ENCODE data around the gene SLC6A19.

Gene SLC6A19

GRCh38 chr5:1179383-1179715 lies 22.0 kb upstream of the SLC6A19 start:
- no peak for DNase-seq (ENCODE audit: low read depth in 1 of 2, low spot score in 1 of 2)

GRCh38 chr5:1180096-1180495 lies 21.3 kb upstream of the SLC6A19 start:
- no peak for DNase-seq (ENCODE audit: low read depth in 1 of 2, low spot score in 1 of 2)

GRCh38 chr5:1180841-1181271 lies 20.5 kb upstream of the SLC6A19 start:
- DNase-seq (ENCODE audit: low read depth in 1 of 2, low spot score in 1 of 2): no peak

- DNase-seq (ENCODE audit: low read depth in 1 of 2, low spot score in 1 of 2): no peak
These were observed 19.7 kb upstream of the SLC6A19 start for GRCh38 chr5:1181451-1182359.

- DNase-seq (ENCODE audit: low read depth in 1 of 2, low spot score in 1 of 2): no peak
These were observed 19.1 kb upstream of the SLC6A19 start for GRCh38 chr5:1182360-1182632.

DNA sequence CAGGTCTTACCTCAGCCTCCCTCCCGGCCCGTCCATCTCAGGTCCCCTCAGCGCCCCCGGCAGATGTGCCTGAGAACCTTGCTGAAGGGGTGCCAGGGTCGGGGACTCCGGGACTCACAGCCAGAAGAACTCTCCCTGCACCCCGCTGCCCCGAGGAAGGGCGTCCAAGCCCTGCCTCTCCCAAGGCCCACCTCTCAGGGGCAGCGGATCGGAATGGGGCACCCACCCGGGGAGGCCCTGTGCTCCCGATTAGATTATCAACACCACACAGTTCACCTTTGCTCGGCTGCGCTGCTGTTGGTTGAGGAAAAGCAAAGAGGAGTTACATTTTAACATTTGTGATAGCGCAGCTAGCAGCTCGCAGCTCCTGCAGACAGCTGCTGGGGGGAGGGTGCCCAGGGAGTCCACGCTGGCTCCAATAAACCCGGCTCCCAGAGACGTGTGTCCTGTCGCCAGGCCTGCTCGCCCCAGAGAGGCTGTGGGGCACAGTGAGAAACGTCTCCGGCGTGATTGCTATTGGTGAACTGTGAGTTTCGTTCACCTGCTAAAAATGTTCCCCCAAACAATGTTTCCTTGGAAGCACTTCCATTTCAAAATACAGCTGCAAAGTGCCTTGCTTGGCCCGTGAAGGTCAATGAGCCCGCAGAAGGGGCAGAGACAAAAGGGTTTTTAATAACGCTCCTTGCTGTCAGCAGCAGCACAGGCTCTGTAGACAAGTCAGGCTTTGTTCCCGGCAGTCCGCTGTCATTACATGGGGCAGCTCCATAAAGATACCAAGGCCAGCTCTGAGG lies 18.6 kb upstream of the SLC6A19 start:
- no peak for DNase-seq (ENCODE audit: low read depth in 1 of 2, low spot score in 1 of 2)

DNA sequence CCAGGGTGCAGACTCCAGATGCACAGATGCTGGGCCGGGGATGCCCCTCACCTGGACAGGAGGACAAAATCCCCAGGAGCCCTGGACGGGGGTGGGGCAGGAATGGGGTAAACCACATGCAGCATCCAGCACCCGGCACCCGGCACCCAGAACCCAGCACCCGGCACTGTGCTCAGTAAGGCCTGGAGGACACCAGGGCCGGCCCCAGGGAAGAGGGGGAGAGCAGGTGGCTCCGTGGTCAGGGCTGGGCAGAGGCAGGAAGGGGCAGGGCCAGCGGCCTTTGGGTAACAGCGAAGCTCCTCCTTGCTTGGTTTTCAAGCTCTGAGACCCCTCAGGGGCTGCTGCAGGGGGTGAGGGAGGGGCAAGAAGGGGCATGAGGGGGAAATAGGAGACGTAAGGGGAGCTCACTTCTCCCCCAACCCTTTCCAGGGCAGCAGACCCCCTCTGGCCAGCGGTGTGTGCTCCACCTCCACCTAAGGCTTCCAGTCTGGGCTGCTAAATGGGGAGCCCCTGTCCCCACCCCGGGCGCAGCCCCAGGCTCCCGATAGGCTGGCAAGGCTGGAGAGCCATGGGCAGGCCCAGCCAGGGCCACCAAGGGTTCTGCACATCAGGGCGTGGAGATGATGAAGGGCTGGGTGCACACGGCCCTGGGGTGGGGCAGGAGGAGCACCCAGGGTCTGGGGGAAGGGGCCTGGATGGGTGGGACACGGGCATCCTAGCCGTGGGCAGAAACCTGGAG lies 17.8 kb upstream of the SLC6A19 start:
- no peak for DNase-seq (ENCODE audit: low read depth in 1 of 2, low spot score in 1 of 2)

DNA sequence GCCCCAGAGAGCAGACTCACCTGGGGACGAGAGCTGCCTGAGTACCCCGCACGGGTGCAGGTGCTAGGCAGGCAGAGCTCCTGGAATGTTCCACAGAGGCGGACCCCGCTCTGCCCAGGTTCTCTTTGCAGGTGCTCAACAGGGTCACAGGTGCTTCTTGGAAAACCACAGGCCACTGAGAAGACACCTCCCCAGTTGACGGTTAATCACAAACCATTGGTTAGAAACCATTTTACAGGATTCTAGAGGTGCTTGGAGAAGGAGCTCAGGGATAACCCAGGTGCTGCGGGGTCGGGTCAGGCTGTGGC lies 17.3 kb upstream of the SLC6A19 start:
- DNase-seq (ENCODE audit: low read depth in 1 of 2, low spot score in 1 of 2): no peak

GRCh38 chr5:1184481-1184880 lies 16.9 kb upstream of the SLC6A19 start:
- DNase-seq (ENCODE audit: low read depth in 1 of 2, low spot score in 1 of 2): no peak

DNA sequence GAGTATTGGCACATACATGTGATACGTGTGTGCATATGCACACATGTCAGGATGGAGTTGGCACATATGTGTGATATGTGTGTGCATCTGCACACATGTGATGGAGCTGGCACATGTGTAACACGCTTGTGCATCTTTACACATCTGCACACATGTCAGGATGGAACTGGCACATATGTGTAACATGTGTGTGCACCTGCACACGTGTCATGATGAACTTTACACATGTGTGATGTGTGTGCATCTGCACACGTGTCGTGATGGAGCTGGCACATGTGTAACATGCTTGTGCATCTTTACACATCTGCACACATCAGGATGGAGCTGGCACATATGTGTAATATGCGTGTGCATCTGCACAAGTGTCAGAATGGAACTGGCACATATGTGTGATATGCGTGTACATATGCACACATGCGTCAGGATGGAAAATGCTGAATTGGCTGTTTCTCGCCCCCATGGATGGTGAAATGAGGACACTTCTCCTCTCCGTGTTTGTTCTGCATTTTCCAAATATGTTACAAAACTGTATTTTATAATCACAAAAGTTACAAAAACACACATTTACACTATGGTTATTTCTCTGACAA lies 16.3 kb upstream of the SLC6A19 start:
- no peak for DNase-seq (ENCODE audit: low read depth in 1 of 2, low spot score in 1 of 2)

DNA sequence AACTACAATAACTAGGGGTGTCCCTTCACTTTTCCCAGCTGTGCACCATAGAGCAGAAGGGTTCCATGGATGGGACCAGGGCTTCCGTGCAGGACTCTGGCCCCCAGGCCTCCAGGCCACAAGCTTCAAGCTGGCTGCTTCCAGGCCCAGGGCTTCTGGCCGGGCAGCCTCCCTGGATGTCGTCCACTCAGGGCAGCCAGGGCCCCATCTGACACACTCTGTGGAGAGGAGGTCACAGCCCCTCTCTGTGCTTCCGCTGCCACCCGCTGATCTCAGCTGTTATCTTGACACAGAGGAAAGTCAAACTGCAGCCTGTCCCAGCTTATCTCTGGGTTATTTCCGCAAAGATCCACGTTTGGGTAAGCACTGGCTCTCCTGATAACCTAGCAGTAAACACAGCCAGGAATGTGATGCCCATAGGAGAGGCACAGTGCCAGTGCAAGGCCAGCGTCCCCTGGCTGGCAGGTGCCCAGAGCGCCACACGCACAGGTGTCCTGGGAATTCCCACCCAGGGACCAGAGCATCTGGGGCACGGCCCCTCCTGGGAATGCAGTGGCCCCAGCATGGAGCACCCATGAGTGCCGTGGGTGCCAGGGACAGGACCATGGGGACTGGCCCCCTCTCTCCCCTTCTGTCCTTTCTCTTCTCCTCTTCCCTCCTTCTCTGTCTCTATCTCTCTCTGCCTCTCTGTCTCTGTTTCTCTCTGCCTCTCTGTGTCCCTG lies 15.6 kb upstream of the SLC6A19 start:
- DNase-seq (ENCODE audit: low read depth in 1 of 2, low spot score in 1 of 2): no peak

DNA sequence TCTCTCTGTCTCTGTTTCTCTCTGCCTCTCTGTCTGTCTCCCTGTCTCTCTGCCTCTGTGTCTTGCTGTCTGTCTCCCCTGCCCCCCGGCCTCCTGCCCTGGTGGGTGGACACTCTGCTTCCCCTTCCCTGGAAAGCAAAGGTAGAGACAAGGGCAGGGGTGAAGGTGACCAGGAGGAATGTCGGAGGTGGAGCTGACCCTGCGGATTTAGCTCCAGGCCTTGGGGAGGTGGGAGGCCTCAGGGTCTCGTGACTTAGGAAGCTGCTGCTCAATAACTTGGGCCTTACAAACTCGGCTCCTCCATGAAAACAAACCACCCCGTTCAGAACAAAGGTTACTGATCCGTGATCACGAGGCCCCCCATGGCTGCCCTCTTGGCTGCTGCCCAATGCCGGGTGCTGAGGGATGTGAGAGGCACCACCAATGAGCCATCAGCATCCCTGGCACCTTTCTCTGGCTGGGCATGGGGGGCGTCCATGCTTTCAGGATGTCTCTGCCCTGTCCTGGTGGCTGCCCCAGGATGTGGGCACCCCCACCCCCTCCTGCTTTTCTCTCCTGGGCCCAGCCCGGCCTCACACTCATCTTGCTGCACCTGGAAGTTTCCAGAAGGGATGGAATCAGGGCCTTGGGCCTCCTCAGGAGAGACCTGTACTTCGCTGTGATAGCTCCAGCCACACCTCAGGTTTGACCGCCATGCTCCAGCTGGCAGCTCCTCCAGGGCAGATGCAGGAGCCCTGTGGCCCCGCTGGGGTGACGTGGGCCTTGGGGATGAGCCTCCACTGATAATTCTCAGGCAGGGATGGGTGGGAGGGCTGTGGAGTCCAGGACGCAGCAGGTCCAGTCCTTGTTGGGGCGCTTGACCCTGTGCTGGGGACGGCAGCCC lies 14.8 kb upstream of the SLC6A19 start:
- no peak for DNase-seq (ENCODE audit: low read depth in 1 of 2, low spot score in 1 of 2)

GRCh38 chr5:1187234-1187949 lies 14.0 kb upstream of the SLC6A19 start:
- DNase-seq (ENCODE audit: low read depth in 1 of 2, low spot score in 1 of 2): no peak

- DNase-seq (ENCODE audit: low read depth in 1 of 2, low spot score in 1 of 2): no peak
These were observed 13.5 kb upstream of the SLC6A19 start for GRCh38 chr5:1187950-1188334.

- no peak for DNase-seq (ENCODE audit: low read depth in 1 of 2, low spot score in 1 of 2)
These were observed 12.9 kb upstream of the SLC6A19 start for GRCh38 chr5:1188464-1188863.

DNA sequence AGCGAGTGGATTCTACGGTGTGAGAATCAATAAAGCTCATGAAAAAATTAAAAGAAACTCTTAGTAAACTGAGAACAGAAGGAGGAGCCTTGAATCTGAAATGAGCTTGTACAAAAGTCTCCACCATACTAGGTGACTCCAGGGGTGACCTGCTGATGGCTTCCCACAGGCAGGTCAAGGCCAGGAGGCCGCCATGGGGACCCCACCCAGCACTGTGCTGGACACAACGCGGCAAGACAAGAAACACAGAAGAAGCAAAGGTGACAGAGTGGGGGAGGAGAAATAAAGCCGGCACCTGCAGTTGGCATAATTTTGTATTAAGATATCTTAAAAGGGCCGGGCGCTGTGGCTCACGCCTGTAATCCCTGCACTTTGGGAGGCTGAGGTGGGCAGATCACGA lies 12.1 kb upstream of the SLC6A19 start:
- no peak for DNase-seq (ENCODE audit: low read depth in 1 of 2, low spot score in 1 of 2)

GRCh38 chr5:1190278-1190677 lies 11.1 kb upstream of the SLC6A19 start:
- DNase-seq (ENCODE audit: low read depth in 1 of 2, low spot score in 1 of 2): no peak

DNA sequence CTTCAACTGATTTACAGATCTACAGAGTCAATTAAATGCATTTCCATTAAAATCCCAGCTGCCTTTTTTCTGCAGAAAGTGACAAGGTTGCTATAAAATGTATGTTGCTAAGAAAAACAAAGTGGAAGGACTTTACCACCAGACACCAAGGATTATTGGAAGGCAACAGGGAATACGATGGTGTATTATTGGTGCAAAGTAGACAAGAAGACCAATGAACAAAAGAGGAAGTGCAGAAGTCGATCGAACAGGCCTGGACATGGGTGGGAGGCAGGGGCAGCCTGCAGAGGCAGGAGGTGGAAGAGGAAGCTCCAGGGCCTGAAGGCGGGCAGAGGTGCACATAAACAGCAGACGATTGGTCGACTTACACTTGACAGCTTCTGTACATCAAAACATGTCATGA lies 10.6 kb upstream of the SLC6A19 start:
- DNase-seq (ENCODE audit: low read depth in 1 of 2, low spot score in 1 of 2): no peak

DNA sequence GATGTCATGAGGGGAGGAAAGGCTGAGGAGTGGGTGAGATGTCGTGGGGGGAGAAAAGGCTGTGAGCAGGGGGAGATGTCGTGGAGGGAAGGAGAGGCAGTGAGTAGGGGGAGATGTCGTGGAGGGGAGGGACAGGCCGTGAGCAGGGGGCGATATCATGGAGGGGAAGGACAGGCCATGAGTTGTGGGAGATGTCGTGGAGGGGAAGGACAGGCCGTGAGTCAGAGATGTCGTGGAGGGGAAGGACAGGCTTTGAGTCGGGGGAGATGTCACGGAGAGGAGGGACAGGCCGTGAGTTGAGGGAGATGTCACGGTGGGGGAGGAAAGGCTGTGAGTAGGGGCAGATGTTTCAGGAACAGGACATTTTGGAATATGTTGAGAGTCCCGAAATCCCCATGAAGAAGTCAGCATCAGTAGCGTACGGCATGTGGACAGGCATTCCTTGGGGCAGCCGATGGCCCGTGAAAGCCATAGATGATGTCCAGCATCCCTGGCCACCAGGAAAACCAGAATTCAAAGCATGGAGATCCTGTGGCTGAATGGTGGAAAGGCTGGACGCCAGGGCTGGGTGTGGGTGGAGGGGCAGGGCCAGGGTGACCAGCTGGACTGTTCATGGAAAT lies 8.3 kb upstream of the SLC6A19 start:
- no peak for DNase-seq (ENCODE audit: low read depth in 1 of 2, low spot score in 1 of 2)
